Renal cortex interstitium (tissue), 11 donors: Measurements from ENCODE around the gene NEK7. TPM values are rescaled to one million over a fixed set of nuclear protein-coding genes. Genes with fewer than 3 reads are reported as not detected.

Source experiments
- DNase-seq, 11 donors: peaks; one replicate each; pipeline ENCODE4 v3.0.0-alpha.2; 2013; ENCODE audit warnings: low read depth in 9 of 11, low spot score in 4 of 11; ENCODE audit errors: extremely low read depth in 1 of 11
- polyA plus RNA-seq, 3 donors: library from polyadenylated mRNA; unstranded; fragments of 120-200 nt; gene quantifications; one replicate each; pipeline ENCODE4 v1.2.1, GENCODE V29; 2013; ENCODE audit not compliant: insufficient read length in 3 of 3

NEK7 gene
- polyA plus RNA-seq, 3 donors = 38.7 to 48.5 (median 47.6) TPM

DNA sequence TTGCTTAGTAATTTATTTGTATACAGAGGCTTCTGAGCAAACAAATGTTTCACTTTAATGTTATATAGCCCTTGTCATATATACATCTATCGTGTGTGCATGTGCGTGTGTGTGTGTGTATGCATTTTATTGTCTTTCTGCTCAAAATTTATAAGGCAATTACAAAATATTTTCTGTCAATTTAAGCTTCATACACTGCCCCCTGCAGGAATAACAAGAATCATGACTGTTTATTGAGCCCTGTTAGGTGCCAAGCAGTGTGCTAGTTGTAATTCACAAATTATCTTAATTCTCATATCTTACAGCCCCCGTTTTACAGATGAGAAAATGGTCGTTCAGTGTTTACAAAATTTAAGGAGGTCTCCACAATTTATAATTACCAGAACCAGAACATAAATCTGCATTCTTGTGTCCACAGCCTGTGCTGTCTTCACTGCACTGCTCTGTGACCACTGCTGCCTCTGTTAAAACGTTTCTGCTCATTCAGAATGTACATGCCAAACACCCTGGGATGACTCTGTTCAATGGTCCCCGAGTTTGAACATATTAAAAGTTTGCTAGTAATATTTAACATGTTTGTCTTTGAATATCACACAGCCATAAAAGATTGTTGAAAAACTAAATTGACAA lies 202.3 kb downstream of the NEK7 start:
- peak in 1 of 11 donors; percentile 14 for DNase-seq

DNA sequence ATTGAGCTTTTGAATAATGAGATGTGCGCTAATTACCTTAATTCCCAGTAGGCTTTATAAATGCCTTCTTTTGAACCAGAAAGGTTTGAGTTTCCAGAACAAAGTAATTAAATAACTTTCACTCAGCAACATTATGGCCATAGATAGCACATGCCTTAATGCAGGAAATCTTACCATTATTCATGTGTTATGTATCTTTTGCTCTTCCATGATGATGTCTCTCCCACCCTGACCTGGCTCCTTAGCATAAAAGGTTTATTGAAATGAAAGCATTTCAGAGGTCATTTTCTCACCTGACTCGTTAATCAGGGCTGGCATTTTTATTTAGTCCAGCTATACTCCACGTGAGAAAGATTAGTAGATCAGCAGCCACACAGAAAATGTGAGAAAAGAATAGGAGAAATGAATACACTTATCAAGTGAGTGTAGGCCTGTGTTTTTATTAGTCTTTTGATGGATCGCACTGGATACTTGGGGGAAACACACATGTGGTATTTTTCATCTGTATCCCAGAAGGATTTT lies 203.5 kb downstream of the NEK7 start:
- no peak for DNase-seq

DNA sequence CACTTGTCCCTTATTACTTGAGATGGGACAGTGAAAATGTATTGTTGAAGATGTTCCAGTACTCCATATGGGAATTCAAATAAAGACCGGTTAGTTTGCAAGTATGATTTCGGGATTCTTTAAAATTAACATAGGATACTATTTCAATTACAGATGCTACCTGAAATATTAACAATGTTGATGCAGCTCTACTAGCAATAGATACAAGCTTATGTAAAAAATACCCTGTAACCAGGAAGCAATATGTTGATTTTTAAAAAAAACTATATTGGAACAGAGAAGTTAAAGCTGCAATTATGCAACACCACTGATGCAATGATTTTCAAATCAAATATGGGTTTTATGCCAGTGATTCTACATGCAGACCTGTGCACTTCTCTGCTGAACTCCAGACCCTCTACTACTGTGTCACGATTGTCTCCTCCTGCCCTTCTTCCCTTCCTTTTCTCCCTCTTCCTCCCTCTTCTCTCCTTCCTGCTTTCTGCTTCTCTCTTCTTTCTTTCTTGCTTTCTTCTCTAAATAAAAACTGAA lies 204.5 kb downstream of the NEK7 start:
- no peak for DNase-seq

DNA sequence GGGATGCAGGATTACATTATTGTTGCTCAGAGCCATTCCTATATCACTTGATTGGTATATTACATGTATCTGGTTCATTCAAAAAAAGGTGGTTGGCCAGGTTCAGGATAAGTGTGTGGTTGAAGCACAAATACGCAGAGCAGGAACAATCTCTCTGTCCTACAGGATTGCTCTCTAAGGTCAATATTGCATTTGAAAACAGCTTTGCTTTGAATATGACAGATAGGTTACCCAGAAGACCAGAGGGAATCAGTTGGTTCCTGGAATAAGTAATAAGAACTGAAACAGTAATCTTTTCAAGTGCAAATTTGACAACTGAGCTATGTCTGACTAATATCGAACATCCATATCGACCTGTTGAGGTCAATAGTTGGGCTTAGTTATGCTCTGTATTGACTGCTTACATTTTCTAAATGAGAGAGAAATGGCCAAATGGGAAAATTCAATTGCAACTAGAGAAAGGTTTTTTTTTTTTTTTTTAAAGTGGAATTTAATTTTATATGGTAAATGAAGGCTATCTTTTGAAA lies 206.9 kb downstream of the NEK7 start:
- no peak for DNase-seq

DNA sequence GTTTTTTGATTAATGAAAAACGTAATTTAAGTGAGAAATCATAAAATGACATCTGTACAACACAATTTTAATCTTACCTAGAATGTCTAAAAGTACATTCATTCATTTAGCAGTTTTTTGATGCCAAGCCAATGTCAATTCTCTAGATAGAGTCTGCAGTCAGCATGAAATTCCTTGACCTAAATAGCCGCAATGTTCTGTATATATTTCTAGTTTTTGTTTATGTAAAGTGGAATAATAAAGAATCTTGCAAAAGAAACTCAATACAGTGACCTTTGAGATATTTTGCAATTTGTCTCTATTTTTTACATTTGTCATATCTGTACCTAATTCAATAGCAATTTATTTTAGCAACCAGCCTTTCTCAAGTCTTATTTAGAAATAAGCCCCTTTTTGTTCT lies 207.7 kb downstream of the NEK7 start:
- DNase-seq = no peak

DNA sequence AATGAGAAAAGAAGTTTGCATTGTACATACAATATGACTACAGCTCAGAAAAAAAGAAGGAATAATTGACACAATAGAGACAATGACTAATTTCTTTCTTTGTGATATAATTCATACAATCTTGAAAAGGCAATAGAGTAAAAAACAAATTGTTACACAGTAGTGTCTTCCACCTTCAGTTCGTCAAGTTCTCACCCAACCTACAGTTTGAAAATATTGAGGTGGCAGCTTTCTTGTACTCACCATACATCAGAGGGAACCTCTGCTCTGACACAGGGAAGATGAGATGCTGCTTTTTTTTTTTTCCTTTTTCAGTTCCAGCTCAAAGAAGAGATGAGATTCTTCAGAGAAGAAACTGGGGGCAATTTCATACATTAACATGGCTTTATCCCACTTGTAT lies 210.5 kb downstream of the NEK7 start:
- DNase-seq = no peak

DNA sequence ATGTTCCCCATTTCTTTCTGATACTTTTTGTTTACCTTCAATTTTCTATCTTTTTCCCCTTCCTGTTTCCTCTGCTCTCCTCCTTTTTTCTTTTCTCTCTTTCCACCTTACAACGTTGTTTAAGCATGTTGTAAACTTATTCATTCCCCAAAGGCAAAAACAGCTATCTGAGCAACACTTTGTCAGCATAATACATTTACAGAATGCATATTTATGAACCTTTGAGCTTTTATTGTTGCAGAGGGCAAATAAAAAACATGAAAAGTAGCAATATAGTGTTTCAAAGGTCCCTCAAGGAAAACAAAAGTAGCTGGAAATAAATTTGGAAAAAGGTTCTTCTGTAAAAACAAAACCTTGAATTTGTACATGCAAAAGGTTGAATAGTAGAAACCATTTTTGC lies 214.2 kb downstream of the NEK7 start:
- no peak for DNase-seq

Other genes with a start within 250 kb of the NEK7 start
- gene LHX9, start 239.6 kb upstream of the NEK7 start, polyA plus RNA-seq = under 1 TPM in 1 of 3 donors, not detected in 2; 0.03 TPM